ENCODE measurements around the gene ACTG1. TPM values are rescaled to one million over a fixed set of nuclear protein-coding genes. Genes with fewer than 3 reads are reported as not detected.

ACTG1 gene
- total RNA-seq, result 10,238 and 11,944 TPM in 2 replicates

GRCh38 chr17:81512562-81513371 is at the start of gene ACTG1:
ACTG1 (minus strand) TSS chr17:81512799; CDS start chr17:81512354, 445 bp downstream.

GRCh38 chr17:81552244-81553017 is 39.8 kb upstream of the ACTG1 start, which contains the start of gene FAAP100:
FAAP100 (minus strand) TSS chr17:81552353; CDS start chr17:81552330, 23 bp downstream.

DNA sequence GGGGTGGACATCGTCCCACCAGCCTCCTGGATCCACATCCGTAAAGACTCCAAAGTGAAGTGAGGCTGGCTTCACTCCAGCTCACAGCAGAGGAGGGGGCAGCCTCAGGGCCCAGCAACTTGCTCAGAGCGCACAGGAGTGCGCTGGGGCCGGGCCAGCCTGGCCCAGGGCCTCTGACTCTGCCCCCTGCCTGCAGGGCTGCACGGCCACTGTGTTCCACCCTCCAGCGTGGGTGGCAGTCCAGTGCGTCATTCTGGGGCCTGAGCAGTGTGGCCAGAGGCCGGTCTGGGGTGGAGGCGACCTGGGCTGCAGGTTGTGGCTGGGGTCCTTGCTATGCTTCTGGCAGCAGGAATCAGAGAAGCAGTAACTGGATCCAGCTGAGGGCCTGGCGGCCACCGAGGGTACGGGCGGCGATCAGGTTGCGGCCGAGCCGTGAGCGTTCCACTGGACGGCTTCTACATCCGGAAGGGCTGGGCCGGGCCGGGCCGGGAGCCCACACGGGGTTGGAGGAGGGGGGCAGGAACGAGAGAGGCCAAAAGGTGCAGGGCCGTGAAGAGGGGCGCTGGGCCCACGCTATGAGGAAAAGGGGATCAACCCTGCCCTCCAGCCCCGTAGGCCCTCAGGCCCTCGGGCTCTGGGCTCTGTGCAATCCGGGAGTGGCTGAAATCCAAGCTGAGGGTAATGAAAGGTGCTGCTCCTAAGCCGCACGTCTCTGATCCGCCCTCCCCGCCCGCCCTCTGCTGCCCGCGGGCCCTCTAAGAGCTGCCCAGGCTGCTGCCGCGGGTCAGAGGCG is 15.2 kb upstream of the ACTG1 start, which contains the start of gene FSCN2:
Gene FSCN2, plus strand, starts transcription at position 787 of the 793 bp plus-strand sequence. CDS start 155 bp downstream, outside the sequence.

Other genes starting within 250 kb of the ACTG1 start
- 58.9 and 76.7 TPM in 2 replicates for gene SLC38A10, start 217.5 kb downstream of the ACTG1 start, total RNA-seq
- gene BAHCC1, start 117.3 kb downstream of the ACTG1 start, total RNA-seq, result 6.0 and 10.3 TPM in 2 replicates
- gene FSCN2, start 15.6 kb upstream of the ACTG1 start, total RNA-seq, result 0.43 and 0.53 TPM in 2 replicates
- 26.3 and 28.3 TPM in 2 replicates for gene FAAP100, start 39.6 kb upstream of the ACTG1 start, total RNA-seq
- gene NPLOC4, start 124.3 kb upstream of the ACTG1 start, total RNA-seq, result 99.7 and 104 TPM in 2 replicates
- gene TSPAN10, start 124.4 kb upstream of the ACTG1 start, total RNA-seq, result 0.14 and 0.53 TPM in 2 replicates
- 0.66 and 0.86 TPM in 2 replicates for gene PDE6G, start 143.7 kb upstream of the ACTG1 start, total RNA-seq
- gene OXLD1, start 153.8 kb upstream of the ACTG1 start, total RNA-seq, result 23.5 and 26.4 TPM in 2 replicates
- gene CCDC137, start 153.9 kb upstream of the ACTG1 start, total RNA-seq, result 12.8 and 16.5 TPM in 2 replicates
- 32.7 and 34.0 TPM in 2 replicates for gene ARL16, start 171.0 kb upstream of the ACTG1 start, total RNA-seq
- gene HGS, start 171.2 kb upstream of the ACTG1 start, total RNA-seq, result 102 and 120 TPM in 2 replicates
- gene MRPL12, start 190.6 kb upstream of the ACTG1 start, total RNA-seq, result 40.8 and 41.5 TPM in 2 replicates
- 16.2 and 23.7 TPM in 2 replicates for gene SLC25A10, start 199.5 kb upstream of the ACTG1 start, total RNA-seq